Stimulated activated CD8-positive, alpha-beta memory T cell treated with anti-CD3 and anti-CD28 coated beads, Interleukin-15, amount 100 ng/mL, for 24 hours (primary cell): ENCODE results near the gene MVD.
"Not testable (repeated sequence)": the region's sequence is repeated elsewhere in the genome, so short reads cannot be mapped to it uniquely, and the experiment has no call there.

ENCODE experiments used
- DNase-seq: peaks from one replicate; pipeline ENCODE4 v3.0.0-alpha.2; 2020; ENCODE audit warnings: low read depth

The MVD gene

DNA sequence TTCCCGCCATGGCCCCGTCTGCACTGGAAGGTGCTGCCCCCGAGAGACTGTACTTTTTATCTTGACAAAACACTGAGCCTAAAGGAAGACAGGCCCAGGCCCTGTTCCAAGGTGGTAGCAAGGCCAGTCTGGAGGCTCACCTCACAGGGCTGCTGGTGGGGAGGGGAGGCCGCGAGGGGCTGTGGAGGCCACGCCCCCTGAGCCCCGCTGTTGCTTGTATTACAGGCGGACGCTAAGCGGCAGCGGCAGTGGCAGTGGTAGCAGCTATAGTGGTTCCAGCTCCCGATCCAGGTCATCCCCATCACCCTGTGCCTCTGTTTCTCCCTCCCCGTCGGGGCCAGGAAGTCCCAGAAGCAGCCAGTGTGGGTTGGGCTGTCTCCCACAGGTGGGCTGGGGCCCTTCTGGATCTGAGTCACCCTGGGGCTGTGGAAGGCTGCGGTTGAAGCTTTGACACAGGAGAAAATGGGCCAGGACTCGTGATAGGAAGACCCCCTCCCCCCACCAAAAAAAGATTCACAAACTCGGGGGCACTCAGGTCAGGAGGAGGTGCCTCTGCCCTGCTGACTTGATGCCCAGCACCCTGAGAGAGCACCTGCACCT, 37.8 kb downstream of the MVD start:
- no peak for DNase-seq

DNA sequence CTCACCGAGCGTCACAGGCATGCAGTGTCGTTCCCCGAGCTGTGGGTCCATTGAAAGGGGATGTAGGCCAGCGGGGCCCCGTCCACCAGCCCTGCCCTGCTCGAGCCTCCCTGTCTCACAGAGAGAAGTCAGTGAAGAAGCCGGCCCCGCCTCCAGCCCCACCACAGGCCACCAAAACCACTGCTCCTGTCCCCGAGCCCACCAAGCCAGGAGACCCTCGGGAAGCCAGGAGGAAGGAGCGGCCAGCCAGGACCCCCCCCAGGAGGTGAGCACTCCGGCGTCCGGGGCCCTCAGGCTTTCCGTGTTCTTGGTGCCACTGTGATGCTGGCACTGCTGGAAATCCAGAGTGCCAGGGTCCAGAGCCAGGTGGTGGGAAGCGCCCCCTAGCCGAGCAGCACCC, 38.4 kb downstream of the MVD start:
- no peak for DNase-seq

DNA sequence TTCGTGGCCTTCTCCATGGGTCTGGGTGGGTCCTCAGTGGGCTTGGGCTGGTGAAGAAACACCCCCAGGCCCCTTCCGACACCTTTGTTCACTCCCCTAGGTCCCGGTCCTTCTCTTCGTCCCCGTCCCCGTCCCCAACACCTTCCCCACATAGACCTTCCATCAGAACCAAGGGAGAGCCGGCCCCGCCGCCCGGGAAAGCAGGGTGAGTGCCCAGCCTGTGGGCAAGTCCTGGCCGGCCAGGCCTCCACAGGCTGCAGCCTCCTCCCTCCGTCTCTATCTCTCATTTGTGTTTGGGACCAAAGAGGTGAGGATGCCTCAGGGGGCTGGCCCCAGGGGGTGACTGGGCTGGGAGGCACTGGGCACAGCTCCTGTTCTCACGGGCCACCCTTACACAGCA, 39.0 kb downstream of the MVD start:
- DNase-seq = no peak

DNA sequence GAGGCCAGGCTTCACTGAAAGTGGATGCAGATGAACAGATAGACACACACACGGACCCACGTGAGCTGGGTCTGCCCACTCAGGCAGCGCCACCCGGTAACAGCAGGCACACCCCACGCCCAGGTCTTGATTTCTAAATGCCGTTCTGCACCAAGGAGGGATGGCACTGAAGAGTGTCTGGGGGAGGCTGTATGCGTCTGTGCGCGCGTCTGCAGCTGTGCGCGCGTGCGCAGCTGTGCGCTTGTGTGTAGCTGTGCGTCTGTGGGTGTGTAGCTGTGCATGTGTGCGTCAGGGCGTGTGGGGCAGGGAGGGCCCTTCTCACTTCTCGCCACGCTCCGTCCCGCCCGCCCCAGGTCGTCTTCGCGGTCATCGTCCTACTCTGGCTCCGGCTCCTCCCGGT, 40.0 kb downstream of the MVD start:
- DNase-seq = no peak

DNA sequence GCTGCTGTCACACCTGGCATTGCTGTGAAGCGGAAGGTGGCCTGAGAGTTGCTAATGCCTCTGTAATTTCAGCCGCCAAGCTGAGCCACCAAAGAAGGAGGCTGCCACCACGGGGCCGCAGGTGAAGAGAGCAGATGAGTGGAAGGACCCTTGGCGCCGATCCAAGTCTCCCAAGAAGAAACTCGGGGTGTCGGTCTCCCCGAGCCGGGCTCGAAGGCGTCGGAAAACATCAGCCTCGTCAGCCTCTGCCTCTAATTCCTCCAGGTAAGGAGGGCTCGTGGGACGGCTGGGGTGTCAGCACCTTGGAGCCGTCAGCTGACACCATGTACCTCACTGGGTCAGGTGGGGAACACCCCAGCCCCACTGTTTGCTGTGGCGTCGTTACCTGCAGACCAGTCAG, 40.8 kb downstream of the MVD start:
- no peak for DNase-seq

DNA sequence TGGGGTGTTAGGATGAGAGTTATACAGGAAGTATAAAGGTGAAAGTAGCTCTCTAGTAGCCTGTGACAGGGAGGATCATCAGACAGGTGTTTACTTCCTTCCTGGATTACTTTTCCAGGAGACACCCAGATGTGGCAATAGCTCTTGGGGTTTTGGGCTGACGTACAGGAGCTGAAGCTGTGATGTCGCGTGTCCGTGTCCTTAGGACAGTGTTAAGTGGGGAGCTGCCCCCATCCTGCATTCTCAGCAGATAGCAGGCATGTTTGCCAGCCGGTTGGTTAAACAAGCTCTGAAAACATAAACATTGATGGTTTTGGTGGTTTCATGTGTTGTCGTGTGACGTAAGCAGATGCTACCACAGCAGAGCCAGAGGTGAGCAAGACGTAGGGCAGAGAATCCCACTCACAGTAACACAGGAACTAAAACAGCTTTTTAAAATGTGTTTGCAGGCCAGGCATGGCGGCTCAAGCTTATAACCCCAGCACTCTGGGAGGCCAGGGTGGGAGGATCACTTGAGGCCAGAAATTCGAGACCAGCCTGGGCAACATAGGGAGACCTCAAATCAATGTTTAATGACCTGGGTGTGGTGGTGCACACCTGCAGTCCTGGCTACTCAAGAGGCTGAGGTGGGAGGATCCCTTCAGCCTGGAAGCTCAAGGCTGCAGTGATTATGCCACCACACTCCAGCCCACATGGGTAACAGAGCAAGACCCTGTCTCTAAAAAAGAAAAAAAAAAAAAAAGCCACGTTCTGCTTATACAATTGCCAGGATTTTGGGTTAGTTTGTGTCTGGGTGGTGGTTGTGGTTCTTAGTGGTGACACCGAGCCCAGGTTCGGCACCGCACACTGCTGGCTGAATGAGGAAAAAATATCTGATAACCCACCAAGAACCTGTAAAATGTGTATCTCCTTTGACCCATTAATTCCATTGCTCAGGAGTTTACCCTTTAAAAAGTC, 42.8 kb downstream of the MVD start:
- DNase-seq = no peak

DNA sequence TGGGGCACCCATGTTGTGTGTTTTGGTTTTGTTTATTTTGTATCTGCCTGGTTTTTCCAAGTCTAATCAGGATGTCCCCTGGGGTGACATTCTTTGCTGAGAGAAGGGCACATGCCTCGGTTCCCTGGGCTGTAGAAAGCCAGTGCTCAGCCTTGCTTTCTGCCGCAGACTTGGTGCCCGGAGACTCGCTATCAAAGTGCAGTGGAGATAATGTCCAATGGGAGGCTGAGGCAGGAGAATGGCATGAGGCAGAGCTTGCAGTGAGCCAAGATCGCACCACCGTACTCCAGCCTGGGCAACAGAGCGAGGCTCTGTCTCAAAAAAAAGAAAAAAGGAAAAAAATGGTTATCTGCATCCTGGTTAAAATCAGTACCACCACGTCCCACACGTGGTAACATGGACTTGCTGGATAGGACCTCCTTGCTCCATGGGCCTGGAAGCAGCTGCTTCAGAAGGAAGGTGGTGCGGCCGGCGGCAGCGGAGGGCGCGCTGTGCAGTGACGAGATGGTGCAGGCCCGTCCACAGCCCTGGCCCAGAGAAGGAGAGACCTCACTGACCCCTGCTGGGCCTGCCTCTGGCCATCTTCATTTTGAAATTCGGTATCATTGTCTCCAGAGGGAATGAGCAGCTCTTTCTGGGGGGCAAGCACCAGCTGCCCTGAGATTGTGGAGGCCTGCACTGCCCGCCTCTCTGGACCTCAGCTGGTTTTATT, 43.8 kb downstream of the MVD start:
- no peak for DNase-seq

DNA sequence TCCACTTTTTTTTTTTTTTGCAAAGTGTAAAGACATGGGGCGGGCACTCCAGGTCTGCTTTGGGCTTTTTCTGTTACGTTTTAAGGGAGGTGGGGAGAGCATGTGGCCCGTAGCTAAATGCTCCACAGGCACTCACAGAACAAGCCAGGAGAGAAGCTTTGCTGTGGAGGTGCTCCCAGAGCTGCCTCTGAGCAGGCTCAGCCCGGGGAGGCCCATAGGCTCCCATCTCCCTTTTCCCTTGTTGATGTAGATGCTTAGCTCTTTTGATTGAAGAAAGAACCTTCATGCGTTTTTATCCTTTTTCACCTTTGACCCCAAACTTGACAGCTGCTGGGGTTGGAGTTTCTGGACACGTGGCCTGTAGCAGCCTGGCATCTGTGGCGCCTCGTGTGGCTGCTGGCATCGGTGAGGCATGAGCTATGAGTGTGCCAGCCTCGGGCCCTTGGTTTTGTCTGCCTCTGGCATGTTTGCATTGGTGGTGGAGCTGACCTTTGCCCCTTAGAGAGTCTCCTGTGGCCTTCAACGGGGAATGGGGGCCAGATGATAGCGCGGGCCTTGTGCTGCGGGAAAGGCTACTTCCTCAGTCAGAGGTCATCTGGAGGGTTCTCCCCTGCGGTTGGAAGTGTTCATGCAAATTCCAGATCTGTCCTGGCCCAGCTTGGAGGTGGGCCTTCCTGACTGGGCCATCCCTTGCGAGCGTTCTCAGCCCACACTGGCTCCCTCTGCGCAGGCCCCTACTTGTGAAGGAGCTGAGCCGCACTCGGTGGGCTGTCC, 44.5 kb downstream of the MVD start:
- no peak for DNase-seq

DNA sequence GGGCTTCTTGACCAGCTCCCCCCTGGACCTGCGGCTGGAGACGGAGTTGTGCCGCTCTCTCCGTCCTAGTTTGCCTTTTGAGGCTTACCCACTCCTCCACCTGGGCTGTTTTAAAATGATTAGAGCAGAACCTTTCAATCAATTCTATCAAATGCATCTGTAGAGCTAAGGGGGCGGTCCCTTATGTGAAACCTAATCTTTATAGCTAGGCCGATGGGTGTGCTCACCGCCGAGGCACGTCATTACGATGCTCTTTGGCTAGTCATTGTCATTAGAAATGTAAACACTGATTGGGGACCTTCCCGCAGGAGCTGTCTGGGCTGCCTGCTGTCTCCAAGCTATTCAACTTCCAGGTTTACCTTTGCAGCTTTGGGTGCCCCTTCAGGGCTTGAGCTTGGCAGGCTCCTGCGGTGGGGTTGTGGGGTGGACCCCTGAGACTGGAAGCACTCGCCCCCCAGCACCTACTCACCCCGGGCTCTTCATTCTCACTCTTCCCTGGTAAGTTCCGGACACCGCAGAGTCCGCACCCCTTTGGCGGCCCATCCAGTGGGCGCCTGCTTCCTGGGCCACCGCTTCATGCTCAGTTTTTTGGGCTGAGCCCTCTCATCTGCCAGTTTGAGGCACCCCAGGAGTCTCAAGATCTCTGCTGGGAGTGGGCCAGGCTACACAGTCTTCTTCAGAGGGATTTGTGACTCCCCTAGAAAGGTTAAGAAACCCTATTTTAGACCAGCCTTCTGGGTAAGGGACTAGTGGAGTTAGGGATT, 45.4 kb downstream of the MVD start:
- no peak for DNase-seq

DNA sequence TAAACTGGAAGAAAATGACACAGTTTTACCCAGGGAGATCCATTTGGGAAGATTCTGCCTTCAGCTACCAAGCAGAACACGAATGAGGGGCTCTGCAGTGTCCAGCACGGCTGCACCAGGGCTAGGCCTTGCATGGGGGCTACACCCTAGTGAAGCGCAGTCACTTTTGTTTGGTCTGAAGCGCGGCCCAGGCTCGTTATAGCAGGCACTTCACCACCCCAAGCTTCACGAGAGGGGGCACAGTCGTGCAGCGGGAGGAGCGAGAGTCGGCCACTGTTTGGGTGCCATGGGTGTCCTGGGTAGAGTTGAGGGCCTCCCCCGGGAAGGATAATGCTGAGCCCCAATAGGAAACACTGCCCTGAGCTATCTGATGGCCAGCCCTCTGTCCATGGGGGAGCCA, 46.2 kb downstream of the MVD start:
- DNase-seq = no peak

DNA sequence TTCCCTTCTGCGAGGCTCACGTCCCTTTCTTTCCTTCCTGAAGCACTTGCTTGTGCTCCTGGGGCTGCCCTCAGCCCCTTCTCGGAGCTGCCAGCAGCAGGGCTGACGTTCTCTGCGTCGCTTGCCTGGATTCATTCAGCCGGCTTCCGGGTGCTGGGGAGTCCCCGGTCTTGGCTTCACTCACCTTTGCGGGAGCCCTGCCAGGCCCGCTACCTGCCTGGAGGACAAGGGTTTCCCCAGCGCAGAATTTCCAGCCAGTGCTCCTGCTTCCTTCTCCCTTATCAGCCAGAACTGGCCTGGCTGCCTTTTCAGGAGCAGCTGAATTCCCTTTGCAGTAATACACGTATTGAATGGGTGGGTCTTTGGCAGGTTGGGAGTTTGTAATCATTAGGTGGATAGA, 46.6 kb downstream of the MVD start:
- DNase-seq = no peak

DNA sequence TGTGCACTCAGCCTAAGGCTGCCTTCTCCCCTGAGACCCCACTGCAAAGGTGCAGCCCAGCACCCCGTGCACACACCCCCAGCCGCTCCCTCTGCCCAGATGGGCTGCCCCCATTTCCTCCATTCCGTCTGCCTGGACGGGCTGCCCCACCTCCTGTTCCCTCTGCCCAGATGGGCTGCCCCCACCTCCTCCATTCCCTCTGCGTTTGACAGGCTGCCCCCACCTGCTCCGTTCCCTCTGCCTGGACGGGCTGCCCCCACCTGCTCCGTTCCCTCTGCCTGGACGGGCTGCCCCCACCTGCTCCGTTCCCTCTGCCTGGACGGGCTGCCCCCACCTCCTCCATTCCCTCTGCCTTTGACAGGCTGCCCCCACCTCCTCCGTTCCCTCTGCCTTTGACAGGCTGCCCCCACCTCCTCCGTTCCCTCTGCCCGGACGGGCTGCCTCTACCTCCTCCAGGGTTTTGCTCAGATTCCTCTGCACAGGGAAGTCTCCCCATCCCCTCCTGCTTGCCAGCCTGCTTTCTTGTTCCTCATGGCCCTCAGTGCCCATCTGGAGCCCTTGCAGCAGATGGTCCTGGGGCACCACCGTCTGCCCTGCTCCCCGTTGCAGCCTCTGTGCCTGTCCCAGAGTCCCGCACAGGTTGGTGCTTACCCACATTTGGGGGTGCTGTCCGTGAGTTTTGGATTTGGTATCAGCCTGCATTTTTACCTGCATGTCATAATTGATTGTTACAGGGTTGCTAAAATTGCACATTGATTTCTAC, 47.9 kb downstream of the MVD start:
- DNase-seq = no peak

DNA sequence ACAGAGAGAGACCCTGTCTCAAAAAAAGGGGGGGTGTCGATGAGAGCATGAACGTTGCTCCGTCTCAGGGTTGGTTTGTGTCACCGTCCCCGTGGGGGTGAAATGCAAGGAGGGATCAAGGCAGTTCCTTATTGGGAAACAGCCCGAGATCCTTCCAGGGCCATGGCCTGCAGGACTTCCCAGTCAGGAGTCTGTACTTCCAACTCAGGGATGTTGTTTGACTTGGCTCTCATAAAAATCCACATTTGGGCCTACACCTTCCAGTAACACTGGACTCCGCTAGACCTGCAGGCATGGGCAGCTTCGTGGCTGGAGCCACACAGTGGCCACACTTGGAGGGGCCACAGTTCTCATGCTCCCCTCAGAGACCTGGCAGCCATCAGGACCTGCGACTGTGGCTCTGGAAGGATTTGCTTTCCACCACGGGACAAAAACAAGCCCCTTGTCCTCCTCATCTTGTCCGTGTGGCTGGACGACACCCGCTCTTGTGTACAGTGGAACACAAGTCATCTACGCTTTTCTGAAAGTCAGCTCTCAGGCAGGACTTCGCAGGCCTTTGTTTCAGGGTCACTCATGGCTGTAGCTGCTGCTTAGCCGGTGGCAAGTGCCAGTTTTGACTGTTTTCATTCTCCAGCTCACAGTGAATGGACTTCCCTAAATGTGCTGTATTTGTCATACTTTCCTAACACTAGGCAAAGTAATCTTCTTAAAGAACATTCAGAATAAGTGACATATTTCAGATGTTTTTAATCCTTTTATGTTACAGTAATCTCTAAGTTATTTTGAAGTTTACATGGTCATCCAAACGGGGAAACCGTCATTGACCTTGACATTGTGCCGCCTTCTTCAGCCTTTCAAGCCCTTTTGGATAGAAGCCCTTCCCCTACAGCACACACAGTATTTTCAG, 48.7 kb downstream of the MVD start:
- no peak for DNase-seq

DNA sequence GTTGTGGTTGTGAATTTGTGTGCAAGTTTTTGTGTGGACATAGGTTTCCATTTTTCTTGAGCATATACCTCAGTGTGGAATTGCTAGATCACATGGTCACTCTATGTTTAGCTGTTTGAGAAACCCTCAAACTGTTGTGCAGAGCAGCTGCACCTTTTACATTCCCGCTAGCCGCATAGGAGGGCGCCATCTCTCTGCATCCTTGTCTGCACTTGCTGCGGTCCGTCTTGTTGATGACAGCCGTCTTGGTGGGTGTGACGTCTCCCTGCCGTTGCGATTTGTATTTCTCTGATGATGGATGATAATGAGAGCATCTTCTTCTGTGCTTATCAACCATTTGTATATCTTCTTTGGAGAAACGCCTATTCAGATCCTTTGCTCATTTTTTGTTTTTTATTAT, 49.6 kb downstream of the MVD start:
- DNase-seq = no peak

DNA sequence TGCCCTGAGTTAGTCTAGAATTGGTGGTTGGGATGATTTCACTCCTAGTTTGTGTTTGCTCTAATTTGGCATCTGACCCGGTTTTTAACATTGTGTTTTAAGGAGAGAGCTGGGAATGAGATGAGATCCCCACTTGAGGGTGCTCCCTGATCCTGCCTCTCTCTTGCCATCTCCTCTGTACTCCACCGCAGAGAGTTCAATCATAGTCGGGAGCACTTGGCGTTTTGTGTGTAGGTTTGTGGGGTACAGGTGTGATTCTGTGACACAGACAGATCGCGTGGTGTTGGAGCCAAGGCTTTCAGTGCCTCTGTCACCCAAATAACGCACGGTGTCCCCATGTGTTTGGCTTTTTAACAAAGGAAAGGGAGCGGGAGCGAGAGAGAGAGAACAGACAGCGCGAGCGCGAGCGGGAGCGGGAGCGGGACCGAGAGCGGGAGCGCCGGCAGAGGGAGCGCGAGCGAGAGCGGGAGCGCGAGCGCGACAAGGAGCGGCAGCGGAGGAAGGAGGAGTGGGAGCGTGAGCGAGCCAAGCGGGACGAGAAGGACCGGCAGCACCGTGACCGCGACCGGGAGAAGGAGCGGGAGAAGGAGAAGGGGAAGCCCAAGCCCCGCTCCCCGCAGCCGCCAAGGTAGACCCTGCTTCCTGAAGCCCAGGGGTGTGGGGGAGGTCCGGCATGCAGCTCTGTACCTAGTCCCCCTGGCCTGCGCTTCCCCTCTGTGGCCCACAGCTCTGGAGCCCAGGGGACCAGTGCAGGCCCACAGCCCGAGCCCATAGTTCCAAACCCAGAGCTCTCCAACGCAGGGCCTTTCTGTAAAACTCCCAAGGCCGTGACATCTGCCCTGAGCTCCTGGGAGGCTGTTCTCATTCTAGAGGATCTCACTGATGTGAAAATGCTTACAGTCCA, 51.7 kb downstream of the MVD start:
- DNase-seq = no peak

DNA sequence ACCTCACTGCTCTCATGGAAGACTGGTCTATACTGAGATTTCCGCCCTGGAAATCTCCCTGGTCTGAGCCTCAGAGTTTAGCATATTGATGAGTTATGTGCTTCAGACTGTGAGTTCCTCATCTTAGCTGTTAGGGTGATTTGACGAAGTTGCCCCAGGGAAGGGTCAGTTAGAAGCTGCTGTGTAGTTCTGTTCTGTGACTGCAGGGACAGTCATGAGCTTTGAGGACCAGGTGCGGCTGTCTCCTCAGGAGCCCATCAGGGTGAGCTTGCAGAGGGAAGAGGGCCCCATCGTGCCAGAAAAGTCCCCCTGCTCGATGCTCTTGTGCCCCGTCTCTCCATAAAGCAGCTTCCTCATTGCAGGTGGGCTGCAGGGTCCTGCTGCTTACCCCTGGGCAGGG, 52.8 kb downstream of the MVD start:
- no peak for DNase-seq

DNA sequence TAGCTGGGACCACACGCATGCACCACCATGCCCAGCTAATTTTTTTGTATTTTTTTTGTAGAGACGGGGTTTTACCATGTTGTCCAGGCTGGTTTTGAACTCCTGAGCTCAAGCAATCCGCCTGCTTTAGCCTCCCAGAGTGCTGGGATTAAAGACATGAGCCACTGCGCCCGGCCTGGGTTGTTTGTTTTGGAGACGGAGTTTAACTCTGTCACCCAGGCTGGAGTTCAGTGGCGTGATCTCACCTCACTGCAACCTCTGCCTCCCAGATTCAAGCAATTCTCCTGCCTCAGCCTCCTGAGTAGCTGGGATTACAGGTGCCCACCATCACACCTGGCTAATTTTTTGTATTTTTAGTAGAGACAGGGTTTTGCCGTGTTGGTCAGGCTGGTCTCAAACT, 53.5 kb downstream of the MVD start:
- not testable (repeated sequence) for DNase-seq

DNA sequence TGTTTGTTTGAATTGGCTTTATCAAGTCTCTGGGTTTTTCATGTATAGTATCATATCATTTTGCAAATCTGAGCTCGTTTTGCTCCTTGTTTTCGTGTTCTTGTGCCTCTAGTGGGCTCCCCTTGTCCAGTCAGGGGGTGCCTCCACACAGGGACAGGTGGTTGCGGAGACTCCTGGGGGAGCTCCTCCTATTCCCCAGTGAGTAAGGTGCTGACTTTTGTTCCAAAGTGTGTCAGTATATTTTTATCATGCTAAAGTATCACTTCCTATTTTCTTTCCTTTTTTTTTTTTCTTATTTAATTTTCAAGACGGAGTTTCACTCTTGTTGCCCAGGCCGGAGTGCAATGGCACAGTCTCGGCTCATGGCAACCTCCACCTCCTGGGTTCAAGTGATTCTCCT, 54.8 kb downstream of the MVD start:
- DNase-seq = no peak
